ENCODE measurements around the gene TMEM51. TPM values are rescaled to one million over a fixed set of nuclear protein-coding genes. Genes with fewer than 3 reads are reported as not detected.

TMEM51 gene
- total RNA-seq, 1 donor = 0.72 TPM

DNA sequence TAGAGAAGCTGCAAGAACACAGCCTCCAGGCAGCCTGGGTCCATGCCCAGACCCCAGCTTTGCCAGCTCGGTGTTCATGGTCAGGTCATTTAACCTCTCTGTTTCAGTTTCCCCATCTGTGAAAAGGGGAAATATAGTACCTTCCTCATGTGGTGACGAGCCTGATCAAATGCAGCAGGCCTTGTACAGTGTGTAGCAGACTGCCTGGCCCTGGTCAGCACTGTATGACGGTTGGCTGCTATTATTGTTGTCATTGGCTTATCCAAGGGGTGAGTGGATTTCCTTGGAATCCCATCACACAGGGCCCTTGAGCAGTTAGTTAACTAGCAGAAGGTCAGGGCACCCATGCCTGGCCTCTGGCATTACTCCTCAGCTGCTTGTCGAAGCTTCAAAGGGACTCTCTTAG, 6.6 kb upstream of the TMEM51 start:
- no peak for DNase-seq (ENCODE audit: insufficient read length, low spot score, missing footprints)
- Histone ChIP-seq H3K9me3 (ENCODE audit: low read depth, low read length) (no peaks in the 10 kb centered on the region), H3K36me3 (ENCODE audit: insufficient read depth, low read length) (no peaks in the 10 kb centered on the region), H3K27me3 (ENCODE audit: insufficient read depth, low read length) (peaks cover 18% of the 10 kb centered on the region), H2AFZ (ENCODE audit: low read length) (no peak overlapping the region), H3K4me1 (ENCODE audit: insufficient read depth, low read length) (no peaks in the 10 kb centered on the region), H3K4me2 (ENCODE audit: insufficient read depth, low read length) (no peak overlapping the region), H3K79me2 (ENCODE audit: insufficient read depth, low read length) (no peaks in the 10 kb centered on the region), H3K4me3 (ENCODE audit: insufficient read depth, low read length) (no peak overlapping the region), H4K20me1 (ENCODE audit: insufficient read depth, low read length) (no peaks in the 10 kb centered on the region), H3K27ac (ENCODE audit: low read depth, low read length) (no peak overlapping the region)
- TF ChIP-seq, protein P1, sequence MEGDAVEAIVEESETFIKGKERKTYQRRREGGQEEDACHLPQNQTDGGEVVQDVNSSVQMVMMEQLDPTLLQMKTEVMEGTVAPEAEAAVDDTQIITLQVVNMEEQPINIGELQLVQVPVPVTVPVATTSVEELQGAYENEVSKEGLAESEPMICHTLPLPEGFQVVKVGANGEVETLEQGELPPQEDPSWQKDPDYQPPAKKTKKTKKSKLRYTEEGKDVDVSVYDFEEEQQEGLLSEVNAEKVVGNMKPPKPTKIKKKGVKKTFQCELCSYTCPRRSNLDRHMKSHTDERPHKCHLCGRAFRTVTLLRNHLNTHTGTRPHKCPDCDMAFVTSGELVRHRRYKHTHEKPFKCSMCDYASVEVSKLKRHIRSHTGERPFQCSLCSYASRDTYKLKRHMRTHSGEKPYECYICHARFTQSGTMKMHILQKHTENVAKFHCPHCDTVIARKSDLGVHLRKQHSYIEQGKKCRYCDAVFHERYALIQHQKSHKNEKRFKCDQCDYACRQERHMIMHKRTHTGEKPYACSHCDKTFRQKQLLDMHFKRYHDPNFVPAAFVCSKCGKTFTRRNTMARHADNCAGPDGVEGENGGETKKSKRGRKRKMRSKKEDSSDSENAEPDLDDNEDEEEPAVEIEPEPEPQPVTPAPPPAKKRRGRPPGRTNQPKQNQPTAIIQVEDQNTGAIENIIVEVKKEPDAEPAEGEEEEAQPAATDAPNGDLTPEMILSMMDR (IDR thresholded peaks at IDR 0.05; ENCODE audit: extremely low read depth, low read depth, low read length) = no peak

DNA sequence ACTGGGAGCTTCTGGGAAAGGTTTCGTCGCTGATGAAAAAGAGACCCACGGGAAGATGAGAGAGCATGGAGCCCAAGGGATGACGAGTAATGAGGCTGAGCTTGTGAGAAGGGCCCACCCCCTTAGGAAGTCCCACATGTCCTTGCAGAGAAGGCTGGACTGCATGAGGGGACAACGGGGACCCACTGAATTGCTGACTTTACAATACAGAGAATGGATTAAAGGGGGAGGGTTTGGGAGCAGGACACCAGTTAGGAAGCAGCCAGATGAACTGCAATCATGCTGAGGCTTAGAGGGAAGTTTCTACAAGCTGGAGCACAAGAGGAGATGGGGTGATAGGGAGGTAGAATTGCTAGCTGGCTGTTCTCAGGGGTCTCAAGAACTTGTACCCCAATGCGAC, 5.5 kb upstream of the TMEM51 start:
- no peak for DNase-seq (ENCODE audit: insufficient read length, low spot score, missing footprints)
- Histone ChIP-seq H4K20me1 (ENCODE audit: insufficient read depth, low read length) (no peaks in the 10 kb centered on the region), H3K4me2 (ENCODE audit: insufficient read depth, low read length) (no peak overlapping the region), H3K27ac (ENCODE audit: low read depth, low read length) (no peak overlapping the region), H3K9me3 (ENCODE audit: low read depth, low read length) (no peaks in the 10 kb centered on the region), H3K4me1 (ENCODE audit: insufficient read depth, low read length) (peaks cover 3% of the 10 kb centered on the region), H3K79me2 (ENCODE audit: insufficient read depth, low read length) (no peaks in the 10 kb centered on the region), H3K4me3 (ENCODE audit: insufficient read depth, low read length) (no peak overlapping the region), H3K36me3 (ENCODE audit: insufficient read depth, low read length) (no peaks in the 10 kb centered on the region), H3K27me3 (ENCODE audit: insufficient read depth, low read length) (peaks cover 18% of the 10 kb centered on the region), H2AFZ (ENCODE audit: low read length) (no peak overlapping the region)
- TF ChIP-seq, protein P1 (IDR thresholded peaks at IDR 0.05; ENCODE audit: extremely low read depth, low read depth, low read length) = no peak

DNA sequence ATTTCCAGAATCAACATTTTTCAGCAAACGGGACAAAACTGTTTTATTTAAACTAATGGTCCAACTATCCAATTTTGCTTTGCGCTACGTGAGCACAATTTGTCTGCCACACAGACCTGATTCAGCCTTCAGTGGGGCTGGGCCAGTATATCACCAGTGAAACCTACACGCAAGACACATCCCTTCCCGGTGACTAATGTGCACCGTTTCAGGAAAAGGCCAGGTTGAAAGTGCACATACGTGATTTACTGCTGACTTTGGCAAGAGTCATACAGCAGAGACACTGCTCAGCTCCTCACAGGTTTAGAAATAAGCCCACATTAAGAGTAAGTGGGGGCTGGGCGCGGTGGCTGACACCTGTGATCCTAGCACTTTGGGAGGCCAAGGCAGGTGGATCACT, 5.1 kb upstream of the TMEM51 start:
- TF ChIP-seq, protein P1 (IDR thresholded peaks at IDR 0.05; ENCODE audit: extremely low read depth, low read depth, low read length) = no peak
- H3K4me1 ChIP-seq (ENCODE audit: insufficient read depth, low read length) = peaks cover 6% of the 10 kb centered on the region
- H3K27me3 ChIP-seq (ENCODE audit: insufficient read depth, low read length) = peaks cover 16% of the 10 kb centered on the region
- no peak for DNase-seq (ENCODE audit: insufficient read length, low spot score, missing footprints)
- H3K4me2 ChIP-seq (ENCODE audit: insufficient read depth, low read length) = no peak overlapping the region
- no peaks in the 10 kb centered on the region for H4K20me1 ChIP-seq (ENCODE audit: insufficient read depth, low read length)
- H3K27ac ChIP-seq (ENCODE audit: low read depth, low read length) = no peak overlapping the region
- H3K9me3 ChIP-seq (ENCODE audit: low read depth, low read length) = no peaks in the 10 kb centered on the region
- H3K79me2 ChIP-seq (ENCODE audit: insufficient read depth, low read length) = no peaks in the 10 kb centered on the region
- no peaks in the 10 kb centered on the region for H3K36me3 ChIP-seq (ENCODE audit: insufficient read depth, low read length)
- no peak overlapping the region for H2AFZ ChIP-seq (ENCODE audit: low read length)
- H3K4me3 ChIP-seq (ENCODE audit: insufficient read depth, low read length) = no peak overlapping the region

DNA sequence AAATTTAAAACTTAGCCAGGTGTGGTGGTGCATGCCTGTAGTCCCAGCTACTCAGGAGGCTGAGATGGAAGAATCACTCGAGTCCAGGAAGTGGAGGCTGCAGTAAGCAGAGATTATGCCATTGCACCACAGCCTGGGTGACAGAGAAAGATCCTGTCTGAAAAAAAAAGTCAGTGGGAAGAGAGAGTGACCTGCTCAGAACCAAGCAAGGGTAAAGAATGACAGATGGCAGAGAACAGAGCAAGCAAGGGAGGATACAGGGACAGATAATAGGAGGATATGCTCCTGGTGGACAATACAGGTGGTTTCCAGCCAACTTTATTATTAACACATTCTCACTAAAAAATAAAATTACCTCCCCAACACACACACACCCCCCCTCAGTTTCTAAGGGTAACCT, 4.6 kb upstream of the TMEM51 start:
- TF ChIP-seq, protein P1 (IDR thresholded peaks at IDR 0.05; ENCODE audit: extremely low read depth, low read depth, low read length) = no peak
- no peak overlapping the region for H3K4me2 ChIP-seq (ENCODE audit: insufficient read depth, low read length)
- no peaks in the 10 kb centered on the region for H4K20me1 ChIP-seq (ENCODE audit: insufficient read depth, low read length)
- H3K4me1 ChIP-seq (ENCODE audit: insufficient read depth, low read length) = peaks cover 7% of the 10 kb centered on the region
- H3K79me2 ChIP-seq (ENCODE audit: insufficient read depth, low read length) = no peaks in the 10 kb centered on the region
- no peaks in the 10 kb centered on the region for H3K36me3 ChIP-seq (ENCODE audit: insufficient read depth, low read length)
- no peak for DNase-seq (ENCODE audit: insufficient read length, low spot score, missing footprints)
- H3K9me3 ChIP-seq (ENCODE audit: low read depth, low read length) = no peaks in the 10 kb centered on the region
- H3K27ac ChIP-seq (ENCODE audit: low read depth, low read length) = no peak overlapping the region
- peaks cover 16% of the 10 kb centered on the region for H3K27me3 ChIP-seq (ENCODE audit: insufficient read depth, low read length)
- no peak overlapping the region for H3K4me3 ChIP-seq (ENCODE audit: insufficient read depth, low read length)
- H2AFZ ChIP-seq (ENCODE audit: low read length) = no peak overlapping the region
